DMS 273 (cell line): ENCODE measurements around the gene SV2C.

Source experiments
- DNase-seq: peaks from one replicate; lab custom pipeline; 2025; ENCODE audit not compliant: unreplicated experiment; lab: John Stamatoyannopoulos, UW

SV2C gene

GRCh38 chr5:76099756-76100155 lies 16.6 kb downstream of the SV2C start:
- no peak for DNase-seq

GRCh38 chr5:76104027-76104426 lies 20.8 kb downstream of the SV2C start:
- DNase-seq, result peak; percentile 28

- DNase-seq, result no peak
These were observed 23.0 kb downstream of the SV2C start for GRCh38 chr5:76106149-76106548.

GRCh38 chr5:76111477-76112174 lies 28.4 kb downstream of the SV2C start:
- no peak for DNase-seq

GRCh38 chr5:76113103-76113502 lies 29.9 kb downstream of the SV2C start:
- DNase-seq, result no peak

GRCh38 chr5:76114179-76114851 lies 31.1 kb downstream of the SV2C start:
- no peak for DNase-seq

GRCh38 chr5:76125346-76125745 lies 42.2 kb downstream of the SV2C start:
- DNase-seq, result no peak

GRCh38 chr5:76125888-76126287 lies 42.7 kb downstream of the SV2C start:
- no peak for DNase-seq

- no peak for DNase-seq
These were observed 50.8 kb downstream of the SV2C start for GRCh38 chr5:76134003-76134402.

GRCh38 chr5:76134646-76135045 lies 51.5 kb downstream of the SV2C start:
- DNase-seq, result no peak

- DNase-seq, result no peak
These were observed 54.8 kb downstream of the SV2C start for GRCh38 chr5:76137887-76138542.

GRCh38 chr5:76143884-76144283 lies 60.7 kb downstream of the SV2C start:
- DNase-seq, result no peak

GRCh38 chr5:76144513-76145274 lies 61.5 kb downstream of the SV2C start:
- DNase-seq, result no peak

- DNase-seq, result peak; percentile 48
These were observed 62.8 kb downstream of the SV2C start for GRCh38 chr5:76145945-76146344.

GRCh38 chr5:76149636-76150035 lies 66.5 kb downstream of the SV2C start:
- DNase-seq, result no peak

- DNase-seq, result no peak
These were observed 69.0 kb downstream of the SV2C start for GRCh38 chr5:76152161-76152560.

- no peak for DNase-seq
These were observed 69.5 kb downstream of the SV2C start for GRCh38 chr5:76152700-76153099.

GRCh38 chr5:76153271-76153670 lies 70.1 kb downstream of the SV2C start:
- no peak for DNase-seq

- DNase-seq, result no peak
These were observed 71.0 kb downstream of the SV2C start for GRCh38 chr5:76154009-76154690.

GRCh38 chr5:76155536-76155935 lies 72.4 kb downstream of the SV2C start:
- no peak for DNase-seq

GRCh38 chr5:76162335-76162734 lies 79.2 kb downstream of the SV2C start:
- no peak for DNase-seq
